ENCODE results near the gene SSNA1. TPM values are rescaled to one million over a fixed set of nuclear protein-coding genes. Genes with fewer than 3 reads are reported as not detected.

Gene SSNA1
- total RNA-seq, 2 donors from 2014 or later, result 40.6 to 67.1 TPM

- H3K27ac ChIP-seq, result no peak overlapping the region
- peaks cover 22 to 27% of the 10 kb centered on the region in 2 donors for H3K4me1 ChIP-seq (ENCODE audit: control insufficient read depth in 1 of 2, low read depth in 2 of 2)
- ATAC-seq (ENCODE audit: insufficient number of reproducible peaks, low FRiP score, low read depth), result no peak
- no peaks in the 10 kb centered on the region for H3K27me3 ChIP-seq (replicated peaks; ENCODE audit: insufficient read depth)
- DNase-seq (ENCODE audit: low spot score), result no peak
- TF ChIP-seq CTCF (IDR thresholded peaks at IDR 0.05), result no peak
- H3K9me3 ChIP-seq, result no peaks in the 10 kb centered on the region
- no peak overlapping the region for H3K4me3 ChIP-seq
- H3K36me3 ChIP-seq, result peaks cover 15% of the 10 kb centered on the region
Observed at GRCh38 chr9:137191691-137192447, 3.4 kb downstream of the SSNA1 start.

GRCh38 chr9:137192448-137192780 lies 3.9 kb downstream of the SSNA1 start:
- peaks cover 16 to 24% of the 10 kb centered on the region in 2 donors for H3K4me1 ChIP-seq (ENCODE audit: control insufficient read depth in 1 of 2, low read depth in 2 of 2)
- no peak for DNase-seq (ENCODE audit: low spot score)

GRCh38 chr9:137192859-137193258 lies 4.4 kb downstream of the SSNA1 start:
- no peaks in the 10 kb centered on the region for H3K27me3 ChIP-seq (replicated peaks; ENCODE audit: insufficient read depth)
- no peak for TF ChIP-seq CTCF (IDR thresholded peaks at IDR 0.05)
- peaks cover 15% of the 10 kb centered on the region for H3K36me3 ChIP-seq
- peaks cover 12 to 24% of the 10 kb centered on the region in 2 donors for H3K4me1 ChIP-seq (ENCODE audit: control insufficient read depth in 1 of 2, low read depth in 2 of 2)
- ATAC-seq (ENCODE audit: insufficient number of reproducible peaks, low FRiP score, low read depth) (no peak), DNase-seq (ENCODE audit: low spot score) (no peak)
- H3K9me3 ChIP-seq, result no peaks in the 10 kb centered on the region
- H3K27ac ChIP-seq, result no peak overlapping the region
- H3K4me3 ChIP-seq, result no peak overlapping the region

More at GRCh38 chr9:137192448-137192780, 3.9 kb downstream of the SSNA1 start:
- H3K27ac ChIP-seq, result no peak overlapping the region
- H3K4me3 ChIP-seq, result no peak overlapping the region
- no peaks in the 10 kb centered on the region for H3K9me3 ChIP-seq
- ATAC-seq (ENCODE audit: insufficient number of reproducible peaks, low FRiP score, low read depth), result no peak
- H3K27me3 ChIP-seq (replicated peaks; ENCODE audit: insufficient read depth), result no peaks in the 10 kb centered on the region
- peaks cover 15% of the 10 kb centered on the region for H3K36me3 ChIP-seq
- no peak for TF ChIP-seq CTCF (IDR thresholded peaks at IDR 0.05)

- H3K9me3 ChIP-seq, result no peaks in the 10 kb centered on the region
- ATAC-seq (ENCODE audit: insufficient number of reproducible peaks, low FRiP score, low read depth), result no peak
- TF ChIP-seq CTCF (IDR thresholded peaks at IDR 0.05), result no peak
- peaks cover 13 to 32% of the 10 kb centered on the region in 2 donors for H3K4me1 ChIP-seq (ENCODE audit: control insufficient read depth in 1 of 2, low read depth in 2 of 2)
- H3K27ac ChIP-seq, result no peak overlapping the region
- H3K4me3 ChIP-seq, result no peak overlapping the region
- no peaks in the 10 kb centered on the region for H3K27me3 ChIP-seq (replicated peaks; ENCODE audit: insufficient read depth)
- DNase-seq (ENCODE audit: low spot score), result no peak
- peaks cover 15% of the 10 kb centered on the region for H3K36me3 ChIP-seq
Observed at GRCh38 chr9:137193771-137194170, 5.3 kb downstream of the SSNA1 start.

GRCh38 chr9:137194388-137194787 lies 5.9 kb downstream of the SSNA1 start:
- no peaks in the 10 kb centered on the region for H3K9me3 ChIP-seq
- no peaks in the 10 kb centered on the region for H3K27me3 ChIP-seq (replicated peaks; ENCODE audit: insufficient read depth)
- H3K27ac ChIP-seq, result no peak overlapping the region
- DNase-seq (ENCODE audit: low spot score) (no peak), ATAC-seq (ENCODE audit: insufficient number of reproducible peaks, low FRiP score, low read depth) (no peak)
- H3K36me3 ChIP-seq, result peaks cover 15% of the 10 kb centered on the region
- H3K4me1 ChIP-seq (ENCODE audit: control insufficient read depth in 1 of 2, low read depth in 2 of 2), result peaks cover 17 to 36% of the 10 kb centered on the region in 2 donors
- no peak overlapping the region for H3K4me3 ChIP-seq
- no peak for TF ChIP-seq CTCF (IDR thresholded peaks at IDR 0.05)

All from thoracic aorta (tissue), 2 donors.